Upper lobe of left lung (tissue), 6 donors: ENCODE measurements around the gene C6orf132. TPM values are rescaled to one million over a fixed set of nuclear protein-coding genes. Genes with fewer than 3 reads are reported as not detected.
A peak's percentile ranks its signal among the peaks of the same experiment; 100 is the strongest.

ENCODE experiments used
- ATAC-seq, 2 donors: fragments of 200-7000 bp; cut with Tn5 transposase; one replicate each; pipeline ENCODE4 v1.9.1; 2022; ENCODE audit warnings: mild to moderate bottlenecking in 2 of 2, moderate library complexity in 2 of 2; ENCODE audit not compliant: low FRiP score in 2 of 2
- DNase-seq, 2 donors: peaks; one replicate each; pipeline ENCODE4 v3.0.0-alpha.2; 2019 to 2020
- H3K27ac ChIP-seq, 4 donors: fragments of 200-600 bp; sonication (generic); one replicate each; pipeline ENCODE4 v1.5.1; 2016 to 2019
- H3K27me3 ChIP-seq, 4 donors: fragments of 200-600 bp; sonication (generic); one replicate each; pipeline ENCODE4 v1.5.1; 2017 to 2019
- H3K36me3 ChIP-seq, 4 donors: fragments of 200-600 bp; sonication (generic); one replicate each; pipeline ENCODE4 v1.5.1; 2016 to 2019
- H3K4me1 ChIP-seq, 4 donors: fragments of 200-600 bp; sonication (generic); one replicate each; pipeline ENCODE4 v1.5.1; 2018 to 2019
- H3K4me3 ChIP-seq, 4 donors: fragments of 200-600 bp; sonication (generic); one replicate each; pipeline ENCODE4 v1.5.1; 2017 to 2019; ENCODE audit warnings: mild to moderate bottlenecking in 2 of 4, moderate library complexity in 1 of 4
- H3K9me3 ChIP-seq, 4 donors: fragments of 200-600 bp; sonication (generic); one replicate each; pipeline ENCODE4 v1.5.1; 2018 to 2019
- CTCF ChIP-seq, 6 experiments: fragments of 450-650 bp in 4 of 6; fragments of 200-600 bp in 2 of 6; sonication (generic) in 2 of 6; IDR thresholded peaks; one replicate each; pipeline ENCODE4 v1.5.1; 2016 to 2019; ENCODE audit warnings: antibody characterized with exemption in 6 of 6
- EP300 ChIP-seq, 4 donors: sonication (generic); formaldehyde crosslinking; IDR thresholded peaks; one replicate each; pipeline ENCODE4 v1.5.1; 2017; ENCODE audit warnings: antibody characterized with exemption in 4 of 4, control low read depth in 2 of 4
- POLR2A ChIP-seq, 4 donors: fragments of 450-650 bp; IDR thresholded peaks; one replicate each; pipeline ENCODE4 v1.5.1; 2016 to 2017; ENCODE audit warnings: antibody characterized with exemption in 4 of 4, mild to moderate bottlenecking in 2 of 4
- POLR2AphosphoS5 ChIP-seq, 2 donors: sonication (generic); formaldehyde crosslinking; IDR thresholded peaks; one replicate each; pipeline ENCODE4 v1.5.1; 2017; ENCODE audit warnings: antibody characterized with exemption in 2 of 2
- WGBS, 2 donors: methylation state at CpG; one replicate each; pipeline ENCODE4 v1.1.5; 2017 to 2018; 5-methylcytosine and 5-hydroxymethylcytosine counted together
- total RNA-seq, 6 donors: library from RNA; depleted of rRNA in 4 of 6; stranded (reverse); fragments of >200 nt in 4 of 6; gene quantifications; one replicate each; pipeline versions ENCODE4 v1.1.0 to v1.2.1, GENCODE V29; 2016 to 2021
- donor health status: DM: no; HTN: no; CAD: no; lungs with moderate emphysema.
- donor health status: DM: no; HTN: yes; CAD: no; lungs with severe emphysema.

The C6orf132 gene
- total RNA-seq, 6 donors from 2014 or later: 9.4 to 26.3 (median 17.0) TPM

DNA sequence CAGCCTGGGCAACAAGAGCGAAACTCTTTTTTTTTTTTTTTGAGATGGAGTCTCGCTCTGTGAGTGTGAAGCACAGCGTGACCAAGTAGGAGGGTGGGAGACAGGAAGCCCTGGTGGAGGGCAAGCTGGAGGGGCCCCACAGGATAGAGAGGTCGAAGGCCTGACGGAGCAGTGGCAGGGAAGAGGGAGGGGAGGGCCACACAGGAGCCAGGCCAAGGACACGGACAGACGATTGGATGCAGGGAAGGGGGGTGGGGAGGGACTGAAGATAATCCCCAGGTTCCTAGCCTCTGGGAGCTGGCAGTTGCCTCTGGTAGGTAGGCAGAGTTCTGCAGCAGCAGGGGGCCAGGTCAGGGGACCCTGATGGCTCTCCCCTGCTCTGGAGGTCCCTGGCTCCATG, 20.0 kb upstream of the C6orf132 start:
- H3K4me3 ChIP-seq: no peak overlapping the region
- no peaks in the 10 kb centered on the region for H3K9me3 ChIP-seq
- no peaks in the 10 kb centered on the region for H3K36me3 ChIP-seq
- no peak for ATAC-seq
- H3K27me3 ChIP-seq: no peaks in the 10 kb centered on the region
- no peaks in the 10 kb centered on the region for H3K4me1 ChIP-seq
- H3K27ac ChIP-seq: no peak overlapping the region
- WGBS, 2 donors: 54 to 55% methylated on average over 7 of the region's 7 CpGs
- no peak for TF ChIP-seq EP300 (IDR thresholded peaks at IDR 0.05)
- no peak for TF ChIP-seq POLR2A (IDR thresholded peaks at IDR 0.05)
- no peak for TF ChIP-seq CTCF (IDR thresholded peaks at IDR 0.05)
- no peak for TF ChIP-seq POLR2AphosphoS5 (IDR thresholded peaks at IDR 0.05)
- DNase-seq: no peak

GRCh38 chr6:42159431-42160024, 17.1 kb upstream of the C6orf132 start:
- Histone ChIP-seq H3K4me1 (no peaks in the 10 kb centered on the region), H3K4me3 (no peak overlapping the region), H3K27me3 (no peaks in the 10 kb centered on the region), H3K27ac (no peak overlapping the region), H3K9me3 (no peaks in the 10 kb centered on the region), H3K36me3 (no peaks in the 10 kb centered on the region)
- DNase-seq (no peak), ATAC-seq (no peak)
- TF ChIP-seq POLR2A (IDR thresholded peaks at IDR 0.05) (no peak), POLR2AphosphoS5 (IDR thresholded peaks at IDR 0.05) (no peak), EP300 (IDR thresholded peaks at IDR 0.05) (no peak), CTCF (IDR thresholded peaks at IDR 0.05) (no peak)
- 60 to 75% methylated on average over 3 to 4 of the region's 4 CpGs for WGBS, 2 donors

DNA sequence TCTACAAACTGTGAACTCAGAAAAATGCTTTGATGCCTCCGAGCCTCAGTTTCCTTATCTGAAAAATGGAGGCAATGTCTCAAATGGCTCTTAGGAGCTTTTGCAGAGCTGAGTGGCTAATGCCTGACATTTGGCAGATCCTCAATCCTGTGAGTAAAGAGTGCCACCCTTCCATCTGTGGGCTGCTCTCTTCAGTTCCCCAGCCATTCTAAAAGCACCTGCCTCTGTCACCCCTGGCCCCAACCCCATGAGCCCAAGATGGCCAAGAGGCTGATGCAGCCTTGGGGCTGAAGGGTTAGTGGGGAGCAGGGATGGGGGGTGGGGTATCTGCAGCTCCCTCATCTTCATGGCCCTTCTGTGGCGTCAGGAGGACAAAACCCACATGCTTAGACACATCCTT, 16.2 kb upstream of the C6orf132 start:
- TF ChIP-seq CTCF (IDR thresholded peaks at IDR 0.05): no peak
- no peak for TF ChIP-seq EP300 (IDR thresholded peaks at IDR 0.05)
- no peak for TF ChIP-seq POLR2A (IDR thresholded peaks at IDR 0.05)
- no peak for TF ChIP-seq POLR2AphosphoS5 (IDR thresholded peaks at IDR 0.05)
- Histone ChIP-seq H3K27ac (no peak overlapping the region), H3K9me3 (no peaks in the 10 kb centered on the region), H3K4me3 (no peak overlapping the region), H3K27me3 (no peaks in the 10 kb centered on the region), H3K36me3 (no peaks in the 10 kb centered on the region), H3K4me1 (no peaks in the 10 kb centered on the region)
- DNase-seq (no peak), ATAC-seq (no peak)
- 76 to 100% methylated on average over 2 of the region's 2 CpGs for WGBS, 2 donors

DNA sequence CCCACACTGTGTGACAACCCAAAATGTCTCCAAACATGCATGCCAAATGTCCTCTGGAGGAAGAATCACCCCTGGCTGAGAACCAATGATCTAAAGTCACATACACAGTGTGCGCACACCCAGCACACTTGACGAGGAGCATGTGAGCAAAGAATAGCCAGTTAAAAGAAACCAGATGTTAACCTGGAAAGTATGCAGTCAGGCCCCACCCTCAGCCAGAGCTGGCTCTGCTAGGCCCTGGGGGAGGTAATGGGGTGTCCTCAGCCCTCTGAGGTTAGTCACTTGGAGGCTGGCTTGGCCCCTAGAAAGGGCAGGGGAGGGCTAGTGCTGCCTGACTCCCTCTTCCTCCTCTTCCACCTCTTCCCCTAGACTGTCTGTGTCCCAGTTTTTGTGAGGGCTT, 15.6 kb upstream of the C6orf132 start:
- Histone ChIP-seq H3K36me3 (no peaks in the 10 kb centered on the region), H3K27me3 (no peaks in the 10 kb centered on the region), H3K4me3 (no peak overlapping the region), H3K9me3 (no peaks in the 10 kb centered on the region), H3K4me1 (no peaks in the 10 kb centered on the region), H3K27ac (no peak overlapping the region)
- ATAC-seq (peak in 1 of 2 donors; percentile 70), DNase-seq (no peak)
- TF ChIP-seq CTCF (IDR thresholded peaks at IDR 0.05) (no peak), POLR2AphosphoS5 (IDR thresholded peaks at IDR 0.05) (no peak), EP300 (IDR thresholded peaks at IDR 0.05) (no peak), POLR2A (IDR thresholded peaks at IDR 0.05) (no peak)
- whole genome bisulfite sequencing, 2 donors: 66 to 83% methylated on average over 2 of the region's 2 CpGs

GRCh38 chr6:42156638-42157037, 14.2 kb upstream of the C6orf132 start:
- WGBS, 2 donors: 67 to 79% methylated on average over 1 to 3 of the region's 3 CpGs
- H3K27ac ChIP-seq: no peak overlapping the region
- no peak for DNase-seq
- no peaks in the 10 kb centered on the region for H3K27me3 ChIP-seq
- H3K36me3 ChIP-seq: no peaks in the 10 kb centered on the region
- no peak for ATAC-seq
- TF ChIP-seq POLR2A (IDR thresholded peaks at IDR 0.05) (no peak), EP300 (IDR thresholded peaks at IDR 0.05) (no peak), CTCF (IDR thresholded peaks at IDR 0.05) (no peak), POLR2AphosphoS5 (IDR thresholded peaks at IDR 0.05) (no peak)
- H3K9me3 ChIP-seq: no peaks in the 10 kb centered on the region
- no peaks in the 10 kb centered on the region for H3K4me1 ChIP-seq
- H3K4me3 ChIP-seq: no peak overlapping the region
